Liver (tissue), 9 donors: Measurements from ENCODE around the gene C16orf92. TPM values are rescaled to one million over a fixed set of nuclear protein-coding genes. Genes with fewer than 3 reads are reported as not detected.

Experiments
- DNase-seq: peaks from one replicate; pipeline ENCODE4 v3.0.0-alpha.2; 2017; ENCODE audit warnings: low spot score
- H3K27ac ChIP-seq, 2 donors: one replicate each; pipeline ENCODE4 v1.7.0; 2013; ENCODE audit warnings: inconsistent platforms in 2 of 2, low read length in 2 of 2, control low read depth in 1 of 2, low read depth in 1 of 2, mild to moderate bottlenecking in 1 of 2
- H3K27me3 ChIP-seq, 4 donors: one replicate each; pipeline versions ENCODE4 v1.6.1 to v1.7.0; 2013; ENCODE audit warnings: low read length in 3 of 4, inconsistent platforms in 1 of 4, mild to moderate bottlenecking in 1 of 4, moderate library complexity in 1 of 4; ENCODE audit not compliant: control insufficient read depth in 4 of 4, insufficient read depth in 4 of 4
- H3K36me3 ChIP-seq, 4 donors: one replicate each; pipeline versions ENCODE4 v1.6.1 to v1.7.0; 2013; ENCODE audit warnings: low read length in 3 of 4, mild to moderate bottlenecking in 3 of 4, low read depth in 1 of 4, moderate library complexity in 1 of 4; ENCODE audit not compliant: control insufficient read depth in 4 of 4, insufficient read depth in 3 of 4
- H3K4me1 ChIP-seq, 4 donors: one replicate each; pipeline versions ENCODE4 v1.6.1 to v1.7.0; 2013; ENCODE audit warnings: low read length in 3 of 4, mild to moderate bottlenecking in 3 of 4, moderate library complexity in 1 of 4; ENCODE audit not compliant: control insufficient read depth in 4 of 4, insufficient read depth in 4 of 4
- H3K4me3 ChIP-seq, 3 donors: one replicate each; pipeline versions ENCODE4 v1.6.1 to v1.7.0; 2013; ENCODE audit warnings: low read length in 3 of 3, control low read depth in 1 of 3, low read depth in 1 of 3, mild to moderate bottlenecking in 1 of 3
- H3K9ac ChIP-seq, 2 donors: one replicate each; pipeline ENCODE4 v1.7.0; 2013; ENCODE audit warnings: low read length in 2 of 2, mild to moderate bottlenecking in 2 of 2, moderate library complexity in 2 of 2, control low read depth in 1 of 2, low read depth in 1 of 2
- H3K9me3 ChIP-seq, 4 donors: one replicate each; pipeline versions ENCODE4 v1.6.1 to v1.7.0; 2013; ENCODE audit warnings: low read length in 3 of 4; ENCODE audit not compliant: control insufficient read depth in 4 of 4
- EGR1 ChIP-seq, 2 donors: IDR thresholded peaks; 2 replicates each; pipeline ENCODE4 v1.6.1; 2016 to 2018; ENCODE audit warnings: antibody characterized with exemption in 2 of 2, low read depth in 2 of 2
- FOXA1 ChIP-seq: IDR thresholded peaks from 2 replicates; pipeline ENCODE4 v1.6.1; 2016; ENCODE audit warnings: antibody characterized with exemption
- GABPA ChIP-seq, 2 donors: IDR thresholded peaks in 1 of 2; conservative IDR thresholded peaks in 1 of 2; 2 replicates each; pipeline ENCODE4 v1.6.1; 2016; ENCODE audit warnings: antibody characterized with exemption in 2 of 2, mild to moderate bottlenecking in 1 of 2, moderate library complexity in 1 of 2
- HNF4A ChIP-seq, 2 donors: conservative IDR thresholded peaks; 2 replicates each; pipeline ENCODE4 v1.6.1; 2016; ENCODE audit warnings: antibody characterized with exemption in 2 of 2, mild to moderate bottlenecking in 2 of 2
- HNF4G ChIP-seq: IDR thresholded peaks from 2 replicates; pipeline ENCODE4 v1.6.1; 2016; ENCODE audit warnings: antibody characterized with exemption
- JUND ChIP-seq, 2 donors: IDR thresholded peaks; 2 replicates each; pipeline ENCODE4 v1.6.1; 2016; ENCODE audit warnings: antibody characterized with exemption in 2 of 2
- RAD21 ChIP-seq, 2 donors: IDR thresholded peaks; 2 replicates each; pipeline ENCODE4 v1.6.1; 2016; ENCODE audit warnings: antibody characterized with exemption in 2 of 2, mild to moderate bottlenecking in 2 of 2
- RXRA ChIP-seq, 2 donors: IDR thresholded peaks; 2 replicates each; pipeline ENCODE4 v1.6.1; 2017 to 2018; ENCODE audit warnings: antibody characterized with exemption in 2 of 2, mild to moderate bottlenecking in 1 of 2
- SP1 ChIP-seq: IDR thresholded peaks from 2 replicates; pipeline ENCODE4 v1.6.1; 2018; ENCODE audit warnings: antibody characterized with exemption, mild to moderate bottlenecking
- TAF1 ChIP-seq: conservative IDR thresholded peaks from 2 replicates; pipeline ENCODE4 v1.6.1; 2016; ENCODE audit warnings: antibody characterized with exemption, mild to moderate bottlenecking
- YY1 ChIP-seq: IDR thresholded peaks from 2 replicates; pipeline ENCODE4 v1.6.1; 2016; ENCODE audit warnings: antibody characterized with exemption, mild to moderate bottlenecking
- WGBS: extraction: QIAGEN DNeasy Blood & Tissue Kit; methylation state at CpG from one replicate; pipeline ENCODE4 v1.1.7; 2013; 5-methylcytosine and 5-hydroxymethylcytosine counted together
- polyA plus RNA-seq, 2 donors: library from polyadenylated mRNA; stranded (reverse) in 1 of 2; unstranded in 1 of 2; fragments of 200-250 nt in 1 of 2; fragments of >200 nt in 1 of 2; fragmentation: Nextera tagmentation in 1 of 2; extraction: Ambion mirVana in 1 of 2; gene quantifications; one replicate each; pipeline versions ENCODE4 v1.2.1 to v1.2.3, GENCODE V29; 2013 to 2015
- total RNA-seq, 2 donors: library from RNA; depleted of rRNA; stranded (reverse); fragments of >200 nt; gene quantifications; one replicate each; pipeline ENCODE4 v1.2.3, GENCODE V29; 2014
- TF ChIP-seq, protein P1 (sequence below): IDR thresholded peaks from 2 replicates; pipeline ENCODE4 v1.6.1; 2016; ENCODE audit warnings: antibody characterized with exemption
- TF ChIP-seq, protein P2 (sequence below): IDR thresholded peaks from 2 replicates; pipeline ENCODE4 v1.6.1; 2016; ENCODE audit warnings: antibody characterized with exemption
- TF ChIP-seq, protein P3 (sequence below): IDR thresholded peaks from 2 replicates; pipeline ENCODE4 v1.6.1; 2016; ENCODE audit warnings: antibody characterized with exemption, mild to moderate bottlenecking
- TF ChIP-seq, protein P4 (sequence below): IDR thresholded peaks from 2 replicates; pipeline ENCODE4 v1.6.1; 2016; ENCODE audit warnings: antibody characterized with exemption
- TF ChIP-seq, protein P5 (sequence below): fragments of 150-350 bp; IDR thresholded peaks from 2 replicates; pipeline ENCODE4 v1.5.1; 2017; ENCODE audit warnings: improper control_type of control experiment, low read depth, low read length; ENCODE audit not compliant: missing input control
- donor health status: healthy.
- donor health status: healthy.
- donor health status: healthy.
- donor health status: healthy.
- donor health status: healthy.

The C16orf92 gene
- total and polyA plus RNA-seq, 4 donors = not detected

DNA sequence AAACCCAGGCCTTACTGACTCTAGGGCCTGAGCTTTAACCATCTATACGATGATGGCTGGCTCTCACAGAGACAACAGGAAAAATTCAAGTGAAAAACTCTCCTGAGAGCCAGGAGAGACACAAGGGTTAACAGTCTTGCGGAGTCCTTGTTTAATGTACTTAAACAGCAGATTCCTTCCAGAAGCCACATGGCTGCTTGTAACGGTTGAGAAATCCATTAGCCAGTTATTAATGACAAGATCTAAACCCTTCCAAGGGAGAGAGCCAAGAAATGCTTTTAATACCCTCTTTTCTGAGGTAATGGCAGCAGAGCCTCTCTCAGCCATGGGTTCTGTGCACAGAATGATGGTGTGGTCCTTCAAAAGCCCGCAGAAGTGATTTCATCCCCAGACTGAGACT is 37.3 kb downstream of the C16orf92 start:
- no peak for DNase-seq
- no peaks in the 10 kb centered on the region for H3K27me3 ChIP-seq
- H3K4me3 ChIP-seq = no peak overlapping the region
- WGBS = 92% methylated on average over 4 of the region's 4 CpGs
- H3K27ac ChIP-seq = no peak overlapping the region
- H3K9ac ChIP-seq = no peak overlapping the region
- peaks cover 0 to 8% (median 3%) of the 10 kb centered on the region in 4 donors for H3K4me1 ChIP-seq
- TF ChIP-seq FOXA1 = no peak
- TF ChIP-seq, protein P1, sequence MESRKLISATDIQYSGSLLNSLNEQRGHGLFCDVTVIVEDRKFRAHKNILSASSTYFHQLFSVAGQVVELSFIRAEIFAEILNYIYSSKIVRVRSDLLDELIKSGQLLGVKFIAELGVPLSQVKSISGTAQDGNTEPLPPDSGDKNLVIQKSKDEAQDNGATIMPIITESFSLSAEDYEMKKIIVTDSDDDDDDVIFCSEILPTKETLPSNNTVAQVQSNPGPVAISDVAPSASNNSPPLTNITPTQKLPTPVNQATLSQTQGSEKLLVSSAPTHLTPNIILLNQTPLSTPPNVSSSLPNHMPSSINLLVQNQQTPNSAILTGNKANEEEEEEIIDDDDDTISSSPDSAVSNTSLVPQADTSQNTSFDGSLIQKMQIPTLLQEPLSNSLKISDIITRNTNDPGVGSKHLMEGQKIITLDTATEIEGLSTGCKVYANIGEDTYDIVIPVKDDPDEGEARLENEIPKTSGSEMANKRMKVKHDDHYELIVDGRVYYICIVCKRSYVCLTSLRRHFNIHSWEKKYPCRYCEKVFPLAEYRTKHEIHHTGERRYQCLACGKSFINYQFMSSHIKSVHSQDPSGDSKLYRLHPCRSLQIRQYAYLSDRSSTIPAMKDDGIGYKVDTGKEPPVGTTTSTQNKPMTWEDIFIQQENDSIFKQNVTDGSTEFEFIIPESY = no peak
- TF ChIP-seq RAD21 (IDR thresholded peaks at IDR 0.05) = no peak
- no peak for TF ChIP-seq YY1
- TF ChIP-seq, protein P2, sequence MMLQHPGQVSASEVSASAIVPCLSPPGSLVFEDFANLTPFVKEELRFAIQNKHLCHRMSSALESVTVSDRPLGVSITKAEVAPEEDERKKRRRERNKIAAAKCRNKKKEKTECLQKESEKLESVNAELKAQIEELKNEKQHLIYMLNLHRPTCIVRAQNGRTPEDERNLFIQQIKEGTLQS = no peak
- no peak for TF ChIP-seq RXRA (IDR thresholded peaks at IDR 0.05)
- TF ChIP-seq HNF4A (conservative IDR thresholded peaks at IDR 0.05) = no peak
- TF ChIP-seq EGR1 (IDR thresholded peaks at IDR 0.05; ENCODE audit: low read depth in 2 of 2) = no peak
- no peaks in the 10 kb centered on the region for H3K36me3 ChIP-seq
- H3K9me3 ChIP-seq = no peaks in the 10 kb centered on the region

DNA sequence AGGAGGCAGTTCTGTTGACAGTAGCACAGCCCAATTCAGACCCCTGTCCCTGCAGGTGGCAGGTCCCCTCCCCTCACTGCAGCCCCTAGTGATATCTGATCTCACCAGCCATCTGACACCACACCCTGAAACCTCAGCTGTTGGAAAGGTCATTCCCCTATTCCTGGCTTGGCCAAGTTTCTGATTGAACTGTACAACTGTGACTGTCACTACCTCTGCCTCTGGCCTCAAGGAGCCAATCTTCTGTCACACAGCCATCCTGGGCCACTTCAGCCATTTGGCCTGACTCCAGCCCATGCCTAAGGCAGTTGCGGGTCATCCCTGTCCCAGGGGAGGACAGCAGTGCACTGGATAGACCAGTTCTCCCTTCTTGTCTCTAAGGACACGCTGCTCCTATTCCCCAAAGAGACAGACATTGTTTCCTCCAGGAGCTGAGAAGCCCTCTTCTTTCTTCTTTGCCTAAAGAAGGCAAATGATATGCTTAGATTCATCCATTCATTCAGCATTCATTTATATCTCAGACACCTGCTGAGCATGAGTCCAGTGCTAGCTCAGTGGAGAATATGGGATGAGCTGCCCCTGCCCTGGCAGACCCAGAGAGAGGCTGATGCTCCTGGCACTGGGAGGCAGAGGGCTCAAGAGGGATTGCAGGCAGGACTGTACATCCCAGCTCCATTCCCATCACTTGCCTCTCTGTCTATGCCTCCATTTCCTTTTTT is 38.0 kb downstream of the C16orf92 start:
- DNase-seq = no peak
- Histone ChIP-seq H3K27me3 (no peaks in the 10 kb centered on the region), H3K27ac (no peak overlapping the region), H3K4me3 (no peak overlapping the region), H3K9ac (no peak overlapping the region), H3K36me3 (no peaks in the 10 kb centered on the region), H3K4me1 (peaks cover 0 to 8% (median 3%) of the 10 kb centered on the region in 4 donors), H3K9me3 (no peaks in the 10 kb centered on the region)
- WGBS = 89% methylated on average over 2 of the region's 2 CpGs
- TF ChIP-seq RAD21 (IDR thresholded peaks at IDR 0.05) = no peak
- TF ChIP-seq, protein P3, sequence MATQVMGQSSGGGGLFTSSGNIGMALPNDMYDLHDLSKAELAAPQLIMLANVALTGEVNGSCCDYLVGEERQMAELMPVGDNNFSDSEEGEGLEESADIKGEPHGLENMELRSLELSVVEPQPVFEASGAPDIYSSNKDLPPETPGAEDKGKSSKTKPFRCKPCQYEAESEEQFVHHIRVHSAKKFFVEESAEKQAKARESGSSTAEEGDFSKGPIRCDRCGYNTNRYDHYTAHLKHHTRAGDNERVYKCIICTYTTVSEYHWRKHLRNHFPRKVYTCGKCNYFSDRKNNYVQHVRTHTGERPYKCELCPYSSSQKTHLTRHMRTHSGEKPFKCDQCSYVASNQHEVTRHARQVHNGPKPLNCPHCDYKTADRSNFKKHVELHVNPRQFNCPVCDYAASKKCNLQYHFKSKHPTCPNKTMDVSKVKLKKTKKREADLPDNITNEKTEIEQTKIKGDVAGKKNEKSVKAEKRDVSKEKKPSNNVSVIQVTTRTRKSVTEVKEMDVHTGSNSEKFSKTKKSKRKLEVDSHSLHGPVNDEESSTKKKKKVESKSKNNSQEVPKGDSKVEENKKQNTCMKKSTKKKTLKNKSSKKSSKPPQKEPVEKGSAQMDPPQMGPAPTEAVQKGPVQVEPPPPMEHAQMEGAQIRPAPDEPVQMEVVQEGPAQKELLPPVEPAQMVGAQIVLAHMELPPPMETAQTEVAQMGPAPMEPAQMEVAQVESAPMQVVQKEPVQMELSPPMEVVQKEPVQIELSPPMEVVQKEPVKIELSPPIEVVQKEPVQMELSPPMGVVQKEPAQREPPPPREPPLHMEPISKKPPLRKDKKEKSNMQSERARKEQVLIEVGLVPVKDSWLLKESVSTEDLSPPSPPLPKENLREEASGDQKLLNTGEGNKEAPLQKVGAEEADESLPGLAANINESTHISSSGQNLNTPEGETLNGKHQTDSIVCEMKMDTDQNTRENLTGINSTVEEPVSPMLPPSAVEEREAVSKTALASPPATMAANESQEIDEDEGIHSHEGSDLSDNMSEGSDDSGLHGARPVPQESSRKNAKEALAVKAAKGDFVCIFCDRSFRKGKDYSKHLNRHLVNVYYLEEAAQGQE = no peak
- TF ChIP-seq, protein P4, sequence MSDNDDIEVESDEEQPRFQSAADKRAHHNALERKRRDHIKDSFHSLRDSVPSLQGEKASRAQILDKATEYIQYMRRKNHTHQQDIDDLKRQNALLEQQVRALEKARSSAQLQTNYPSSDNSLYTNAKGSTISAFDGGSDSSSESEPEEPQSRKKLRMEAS = no peak
- TF ChIP-seq, protein P2 = no peak
- no peak for TF ChIP-seq TAF1
- TF ChIP-seq GABPA (IDR thresholded peaks at IDR 0.05 in 1 of 2, conservative IDR thresholded peaks at IDR 0.05 in 1 of 2) = no peak
- TF ChIP-seq JUND (IDR thresholded peaks at IDR 0.05) = no peak
- no peak for TF ChIP-seq HNF4G
- TF ChIP-seq FOXA1 = no peak
- no peak for TF ChIP-seq YY1
- TF ChIP-seq, protein P5, sequence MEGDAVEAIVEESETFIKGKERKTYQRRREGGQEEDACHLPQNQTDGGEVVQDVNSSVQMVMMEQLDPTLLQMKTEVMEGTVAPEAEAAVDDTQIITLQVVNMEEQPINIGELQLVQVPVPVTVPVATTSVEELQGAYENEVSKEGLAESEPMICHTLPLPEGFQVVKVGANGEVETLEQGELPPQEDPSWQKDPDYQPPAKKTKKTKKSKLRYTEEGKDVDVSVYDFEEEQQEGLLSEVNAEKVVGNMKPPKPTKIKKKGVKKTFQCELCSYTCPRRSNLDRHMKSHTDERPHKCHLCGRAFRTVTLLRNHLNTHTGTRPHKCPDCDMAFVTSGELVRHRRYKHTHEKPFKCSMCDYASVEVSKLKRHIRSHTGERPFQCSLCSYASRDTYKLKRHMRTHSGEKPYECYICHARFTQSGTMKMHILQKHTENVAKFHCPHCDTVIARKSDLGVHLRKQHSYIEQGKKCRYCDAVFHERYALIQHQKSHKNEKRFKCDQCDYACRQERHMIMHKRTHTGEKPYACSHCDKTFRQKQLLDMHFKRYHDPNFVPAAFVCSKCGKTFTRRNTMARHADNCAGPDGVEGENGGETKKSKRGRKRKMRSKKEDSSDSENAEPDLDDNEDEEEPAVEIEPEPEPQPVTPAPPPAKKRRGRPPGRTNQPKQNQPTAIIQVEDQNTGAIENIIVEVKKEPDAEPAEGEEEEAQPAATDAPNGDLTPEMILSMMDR = no peak
- TF ChIP-seq RXRA (IDR thresholded peaks at IDR 0.05) = no peak
- TF ChIP-seq, protein P1 = no peak
- no peak for TF ChIP-seq SP1
- TF ChIP-seq EGR1 (IDR thresholded peaks at IDR 0.05; ENCODE audit: low read depth in 2 of 2) = no peak
- TF ChIP-seq HNF4A (conservative IDR thresholded peaks at IDR 0.05) = no peak
